Endothelial cell of umbilical vein (primary cell): Measurements from ENCODE around the gene ITM2B.

Experiments
- EZH2 ChIP-seq: IDR thresholded peaks from 2 replicates; pipeline ENCODE4 v1.6.1; 2012; ENCODE audit warnings: borderline replicate concordance, low read depth, mild to moderate bottlenecking, moderate library complexity, low read length, inconsistent platforms; ENCODE audit not compliant: severe bottlenecking
- JUN ChIP-seq: IDR thresholded peaks from 2 replicates; pipeline ENCODE4 v1.6.1; 2011; ENCODE audit warnings: borderline replicate concordance, low read depth; ENCODE audit not compliant: insufficient read length, insufficient read depth
- MYC ChIP-seq: IDR thresholded peaks from one replicate; pipeline ENCODE4 v1.6.1; 2011; ENCODE audit warnings: mild to moderate bottlenecking, low read depth, low read length
- POLR2A ChIP-seq: IDR thresholded peaks from 2 replicates; pipeline ENCODE4 v1.6.1; 2012; ENCODE audit warnings: low read depth, mild to moderate bottlenecking, control low read depth, low read length
- POLR2AphosphoS5 ChIP-seq: IDR thresholded peaks from 2 replicates; pipeline ENCODE4 v1.6.1; 2012; ENCODE audit warnings: low read depth, mild to moderate bottlenecking, control low read depth, low read length, moderate library complexity; ENCODE audit not compliant: insufficient read depth
- TF ChIP-seq, protein P1 (sequence below), 2 donors: IDR thresholded peaks; 1 replicate in 1 of 2; 2 replicates in 1 of 2; pipeline ENCODE4 v1.5.1; 2011; ENCODE audit warnings: low read length in 2 of 2, mild to moderate bottlenecking in 2 of 2, moderate library complexity in 2 of 2, control low read depth in 1 of 2, inconsistent platforms in 1 of 2, low read depth in 1 of 2; ENCODE audit not compliant: insufficient read depth in 1 of 2; ENCODE audit errors: extremely low read depth in 1 of 2
- TF ChIP-seq, protein P2 (sequence below): IDR thresholded peaks from 2 replicates; pipeline ENCODE4 v1.6.1; 2011; ENCODE audit not compliant: insufficient read depth, insufficient read length

DNA sequence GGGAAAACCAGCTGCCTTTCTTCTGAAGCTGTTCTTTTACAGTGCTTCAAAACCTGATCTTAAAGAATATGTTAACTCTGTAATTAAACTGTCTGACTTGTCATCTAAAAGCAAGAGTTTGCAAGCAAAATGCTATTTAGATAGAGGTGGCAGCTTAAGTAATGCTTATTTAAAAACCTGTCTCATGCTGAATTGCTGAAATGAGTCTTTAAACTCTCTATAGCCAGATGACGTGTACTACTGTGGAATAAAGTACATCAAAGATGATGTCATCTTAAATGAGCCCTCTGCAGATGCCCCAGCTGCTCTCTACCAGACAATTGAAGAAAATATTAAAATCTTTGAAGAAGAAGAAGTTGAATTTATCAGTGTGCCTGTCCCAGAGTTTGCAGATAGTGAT is 22.9 kb downstream of the ITM2B start:
- TF ChIP-seq, protein P1, sequence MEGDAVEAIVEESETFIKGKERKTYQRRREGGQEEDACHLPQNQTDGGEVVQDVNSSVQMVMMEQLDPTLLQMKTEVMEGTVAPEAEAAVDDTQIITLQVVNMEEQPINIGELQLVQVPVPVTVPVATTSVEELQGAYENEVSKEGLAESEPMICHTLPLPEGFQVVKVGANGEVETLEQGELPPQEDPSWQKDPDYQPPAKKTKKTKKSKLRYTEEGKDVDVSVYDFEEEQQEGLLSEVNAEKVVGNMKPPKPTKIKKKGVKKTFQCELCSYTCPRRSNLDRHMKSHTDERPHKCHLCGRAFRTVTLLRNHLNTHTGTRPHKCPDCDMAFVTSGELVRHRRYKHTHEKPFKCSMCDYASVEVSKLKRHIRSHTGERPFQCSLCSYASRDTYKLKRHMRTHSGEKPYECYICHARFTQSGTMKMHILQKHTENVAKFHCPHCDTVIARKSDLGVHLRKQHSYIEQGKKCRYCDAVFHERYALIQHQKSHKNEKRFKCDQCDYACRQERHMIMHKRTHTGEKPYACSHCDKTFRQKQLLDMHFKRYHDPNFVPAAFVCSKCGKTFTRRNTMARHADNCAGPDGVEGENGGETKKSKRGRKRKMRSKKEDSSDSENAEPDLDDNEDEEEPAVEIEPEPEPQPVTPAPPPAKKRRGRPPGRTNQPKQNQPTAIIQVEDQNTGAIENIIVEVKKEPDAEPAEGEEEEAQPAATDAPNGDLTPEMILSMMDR (IDR thresholded peaks at IDR 0.05; ENCODE audit: extremely low read depth in 1 of 2, insufficient read depth in 1 of 2, low read depth in 1 of 2, low read length in 2 of 2): no peak
- TF ChIP-seq EZH2: no peak
- TF ChIP-seq POLR2A: no peak
- no peak for TF ChIP-seq JUN
- TF ChIP-seq, protein P2, sequence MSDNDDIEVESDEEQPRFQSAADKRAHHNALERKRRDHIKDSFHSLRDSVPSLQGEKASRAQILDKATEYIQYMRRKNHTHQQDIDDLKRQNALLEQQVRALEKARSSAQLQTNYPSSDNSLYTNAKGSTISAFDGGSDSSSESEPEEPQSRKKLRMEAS: no peak
- no peak for TF ChIP-seq MYC
- TF ChIP-seq POLR2AphosphoS5: no peak
